WTC11 (cell line): ENCODE measurements around the gene STX3.

ENCODE experiments used
- CTCF ChIP-seq: fragments of 200-600 bp; IDR thresholded peaks from 2 replicates; pipeline ENCODE4 v1.8.0; 2022; ENCODE audit warnings: antibody characterized with exemption
- EMX1 ChIP-seq: fragments of 250-450 bp; sonication (Bioruptor Pico); IDR thresholded peaks from 2 replicates; pipeline ENCODE4 v1.8.0; 2021; ENCODE audit warnings: mild to moderate bottlenecking
- MAX ChIP-seq: sonication (generic); formaldehyde crosslinking; IDR thresholded peaks from 2 replicates; pipeline ENCODE4 v1.8.0; 2022; ENCODE audit warnings: mild to moderate bottlenecking, missing genetic modification reagents
- NFYB ChIP-seq: sonication (generic); formaldehyde crosslinking; conservative IDR thresholded peaks from 2 replicates; pipeline ENCODE4 v1.8.0; 2022; ENCODE audit warnings: low read depth, missing genetic modification reagents
- NR1H2 ChIP-seq: sonication (generic); formaldehyde crosslinking; IDR thresholded peaks from 2 replicates; pipeline ENCODE4 v1.9.0; 2021; ENCODE audit warnings: mild to moderate bottlenecking, moderate library complexity, missing genetic modification reagents
- SP1 ChIP-seq: sonication (generic); formaldehyde crosslinking; conservative IDR thresholded peaks from 2 replicates; pipeline ENCODE4 v1.8.1; 2022; ENCODE audit warnings: missing genetic modification reagents

GRCh38 chr11:59729834-59730233 lies 25.3 kb upstream of the STX3 start:
- TF ChIP-seq CTCF (no peak), MAX (no peak), SP1 (CRISPR knock-in tag) (no peak), EMX1 (CRISPR knock-in tag) (no peak), NR1H2 (no peak), NFYB (CRISPR knock-in tag) (no peak)
